GM23338 (cell line): ENCODE measurements around the gene SLCO3A1. TPM values are rescaled to one million over a fixed set of nuclear protein-coding genes. Genes with fewer than 3 reads are reported as not detected.

Source experiments
- ATAC-seq: fragments of 200-7000 bp; cut with Tn5 transposase; 3 replicates; pipeline ENCODE4 v1.9.1; 2020
- DNase-seq: peaks from one replicate; pipeline ENCODE4 v3.0.0-alpha.2; 2015; ENCODE audit warnings: low spot score
- H2AFZ ChIP-seq: fragments of 200-600 bp; sonication (generic); 2 replicates; pipeline ENCODE4 v1.8.0; 2016; ENCODE audit warnings: antibody characterized with exemption, mild to moderate bottlenecking, moderate library complexity
- H3F3A ChIP-seq: fragments of 200-600 bp; sonication (generic); replicated peaks from 2 replicates; pipeline ENCODE4 v1.8.0; 2017; ENCODE audit warnings: antibody characterized with exemption, mixed run types, low read depth
- H3K27ac ChIP-seq: fragments of 200-600 bp; sonication (generic); 2 replicates; pipeline ENCODE4 v1.6.1; 2016; ENCODE audit warnings: low read depth
- H3K27me3 ChIP-seq: fragments of 200-600 bp; sonication (generic); 2 replicates; pipeline ENCODE4 v1.8.0; 2016; ENCODE audit warnings: mild to moderate bottlenecking, mixed run types, moderate library complexity; ENCODE audit not compliant: insufficient read depth
- H3K36me3 ChIP-seq: fragments of 200-600 bp; sonication (generic); 2 replicates; pipeline ENCODE4 v1.8.0; 2016; ENCODE audit warnings: mild to moderate bottlenecking; ENCODE audit not compliant: insufficient read depth
- H3K4me1 ChIP-seq: fragments of 200-600 bp; sonication (generic); 2 replicates; pipeline ENCODE4 v1.8.0; 2016; ENCODE audit warnings: mild to moderate bottlenecking, moderate library complexity; ENCODE audit not compliant: insufficient read depth
- H3K4me2 ChIP-seq: fragments of 200-600 bp; sonication (generic); 2 replicates; pipeline ENCODE4 v1.7.1; 2017; ENCODE audit warnings: mixed run types
- H3K4me3 ChIP-seq: fragments of 200-600 bp; sonication (generic); 2 replicates; pipeline ENCODE4 v1.6.1; 2016; ENCODE audit warnings: mixed run types
- H3K79me2 ChIP-seq: fragments of 200-600 bp; sonication (generic); replicated peaks from 2 replicates; pipeline ENCODE4 v1.8.0; 2017; ENCODE audit warnings: mild to moderate bottlenecking; ENCODE audit not compliant: insufficient read depth
- H3K9me2 ChIP-seq: fragments of 200-600 bp; sonication (generic); 2 replicates; pipeline ENCODE4 v1.8.0; 2017; ENCODE audit not compliant: insufficient read depth
- H4K20me1 ChIP-seq: fragments of 200-600 bp; sonication (generic); replicated peaks from 2 replicates; pipeline ENCODE4 v1.8.0; 2017; ENCODE audit warnings: mild to moderate bottlenecking; ENCODE audit not compliant: insufficient read depth
- H3K27ac Mint-ChIP-seq: 2 replicates; pipeline ENCODE4 v1.8.0; 2020; ENCODE audit warnings: inconsistent platforms, mild to moderate bottlenecking, moderate library complexity, mixed read lengths
- H3K27me3 Mint-ChIP-seq: 3 replicates; pipeline ENCODE4 v1.8.0; 2022; ENCODE audit warnings: low read depth, mild to moderate bottlenecking, moderate library complexity, mixed read lengths, inconsistent platforms; ENCODE audit not compliant: insufficient read depth, poor library complexity
- H3K36me3 Mint-ChIP-seq: 3 replicates; pipeline ENCODE4 v1.8.0; 2021; ENCODE audit warnings: low read depth, mild to moderate bottlenecking, inconsistent platforms, moderate library complexity, mixed read lengths
- H3K4me1 Mint-ChIP-seq: 3 replicates; pipeline ENCODE4 v1.8.0; 2020; ENCODE audit warnings: mild to moderate bottlenecking, inconsistent platforms, mixed read lengths
- H3K4me3 Mint-ChIP-seq: 3 replicates; pipeline ENCODE4 v1.8.0; 2021; ENCODE audit warnings: moderate library complexity, mild to moderate bottlenecking, inconsistent platforms, mixed read lengths
- H3K9me3 Mint-ChIP-seq: 3 replicates; pipeline ENCODE4 v1.8.0; 2020; ENCODE audit warnings: moderate library complexity, mild to moderate bottlenecking, inconsistent platforms, mixed read lengths
- CREB1 ChIP-seq: fragments of 250-450 bp; sonication (Bioruptor Pico); IDR thresholded peaks from 2 replicates; pipeline ENCODE4 v1.5.0; 2020; ENCODE audit warnings: low read depth, mild to moderate bottlenecking, moderate library complexity
- EZH2 ChIP-seq: fragments of 200-600 bp; sonication (generic); IDR thresholded peaks from one replicate; pipeline ENCODE4 v1.8.0; 2017; ENCODE audit warnings: antibody characterized with exemption, mild to moderate bottlenecking, low read depth; ENCODE audit not compliant: unreplicated experiment
- EZH2phosphoT487 ChIP-seq: fragments of 200-600 bp; sonication (generic); IDR thresholded peaks from one replicate; pipeline ENCODE4 v1.8.1; 2018; ENCODE audit warnings: antibody characterized with exemption; ENCODE audit not compliant: unreplicated experiment
- JUNB ChIP-seq: IDR thresholded peaks from one replicate; pipeline ENCODE4 v1.6.1; 2016; ENCODE audit warnings: antibody characterized with exemption; ENCODE audit not compliant: unreplicated experiment
- NANOG ChIP-seq: IDR thresholded peaks from 2 replicates; pipeline ENCODE4 v1.6.1; 2016; ENCODE audit warnings: antibody characterized with exemption, borderline replicate concordance
- POLR2AphosphoS5 ChIP-seq: IDR thresholded peaks from 2 replicates; pipeline ENCODE4 v1.6.1; 2016; ENCODE audit warnings: antibody characterized with exemption, low read depth
- STAT1 ChIP-seq: IDR thresholded peaks from one replicate; pipeline ENCODE4 v1.6.1; 2016; ENCODE audit warnings: antibody characterized with exemption; ENCODE audit not compliant: unreplicated experiment
- ZNF114 ChIP-seq: fragments of 250-450 bp; sonication (Bioruptor Pico); IDR thresholded peaks from 2 replicates; pipeline ENCODE4 v1.5.0; 2020; ENCODE audit warnings: mild to moderate bottlenecking, moderate library complexity
- ZNF331 ChIP-seq: fragments of 250-450 bp; sonication (Bioruptor Pico); IDR thresholded peaks from 2 replicates; pipeline ENCODE4 v1.5.0; 2020; ENCODE audit warnings: low read depth, mild to moderate bottlenecking, moderate library complexity
- polyA plus RNA-seq: library from polyadenylated mRNA; unstranded; fragments of >200 nt; fragmentation: Nextera tagmentation; extraction: Ambion mirVana; gene quantifications from 2 replicates; pipeline ENCODE4 v1.2.1, GENCODE V29; 2016
- total RNA-seq: library from RNA; depleted of rRNA; stranded (reverse); fragments of >200 nt; shearing (Covaris generic); gene quantifications from 2 replicates; pipeline ENCODE4 v1.2.3, GENCODE V29; 2014
- TF ChIP-seq, protein P1 (sequence below): fragments of 250-450 bp; sonication (Bioruptor Pico); IDR thresholded peaks from 2 replicates; pipeline ENCODE4 v1.5.0; 2020; ENCODE audit warnings: mild to moderate bottlenecking, moderate library complexity
- TF ChIP-seq, protein P2 (sequence below), 2 experiments: fragments of 200-600 bp in 1 of 2; sonication (generic) in 1 of 2; conservative IDR thresholded peaks; 2 replicates each; pipeline versions ENCODE4 v1.5.1 to v1.6.1; 2016 to 2017; ENCODE audit warnings: antibody characterized with exemption in 2 of 2, low read depth in 2 of 2, mild to moderate bottlenecking in 2 of 2, moderate library complexity in 1 of 2
- TF ChIP-seq, protein P3 (sequence below): IDR thresholded peaks from one replicate; pipeline ENCODE4 v1.6.1; 2018; ENCODE audit warnings: antibody characterized with exemption; ENCODE audit not compliant: unreplicated experiment
- TF ChIP-seq, protein P4 (sequence below): IDR thresholded peaks from 2 replicates; pipeline ENCODE4 v1.6.1; 2016; ENCODE audit warnings: antibody characterized with exemption

The SLCO3A1 gene
- total and polyA plus RNA-seq, 2 experiments from 2014 or later = 7.3 to 9.4 TPM

DNA sequence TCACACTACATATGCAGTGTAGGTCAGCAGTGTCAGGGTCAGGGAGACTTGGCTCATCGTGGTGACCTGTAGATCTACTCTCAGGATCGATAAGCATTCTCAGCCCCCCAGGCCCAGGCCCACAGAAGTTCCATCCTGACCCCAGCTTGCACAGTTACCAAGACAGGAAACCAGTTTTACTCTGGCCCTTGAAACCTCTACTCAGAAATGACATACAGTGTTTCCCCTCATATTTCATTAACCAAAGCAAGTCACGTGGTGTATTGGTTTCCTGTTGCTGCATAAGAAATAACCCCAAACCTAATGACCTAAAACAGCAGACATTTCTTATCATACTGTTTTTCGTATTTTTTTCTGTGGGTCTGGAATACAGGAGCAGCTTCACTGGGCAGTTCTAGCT lies 242.2 kb downstream of the SLCO3A1 start:
- no peak for DNase-seq
- H3K9me3 Mint-ChIP-seq = no peaks in the 10 kb centered on the region
- H3K36me3 ChIP-seq = no peaks in the 10 kb centered on the region
- no peak overlapping the region for H3K4me3 ChIP-seq
- H3K27me3 Mint-ChIP-seq = peaks cover 2% of the 10 kb centered on the region
- no peaks in the 10 kb centered on the region for H3K79me2 ChIP-seq
- peaks cover 5% of the 10 kb centered on the region; the same call in 2 of the 3 replicates for H3K36me3 Mint-ChIP-seq
- TF ChIP-seq, protein P1, sequence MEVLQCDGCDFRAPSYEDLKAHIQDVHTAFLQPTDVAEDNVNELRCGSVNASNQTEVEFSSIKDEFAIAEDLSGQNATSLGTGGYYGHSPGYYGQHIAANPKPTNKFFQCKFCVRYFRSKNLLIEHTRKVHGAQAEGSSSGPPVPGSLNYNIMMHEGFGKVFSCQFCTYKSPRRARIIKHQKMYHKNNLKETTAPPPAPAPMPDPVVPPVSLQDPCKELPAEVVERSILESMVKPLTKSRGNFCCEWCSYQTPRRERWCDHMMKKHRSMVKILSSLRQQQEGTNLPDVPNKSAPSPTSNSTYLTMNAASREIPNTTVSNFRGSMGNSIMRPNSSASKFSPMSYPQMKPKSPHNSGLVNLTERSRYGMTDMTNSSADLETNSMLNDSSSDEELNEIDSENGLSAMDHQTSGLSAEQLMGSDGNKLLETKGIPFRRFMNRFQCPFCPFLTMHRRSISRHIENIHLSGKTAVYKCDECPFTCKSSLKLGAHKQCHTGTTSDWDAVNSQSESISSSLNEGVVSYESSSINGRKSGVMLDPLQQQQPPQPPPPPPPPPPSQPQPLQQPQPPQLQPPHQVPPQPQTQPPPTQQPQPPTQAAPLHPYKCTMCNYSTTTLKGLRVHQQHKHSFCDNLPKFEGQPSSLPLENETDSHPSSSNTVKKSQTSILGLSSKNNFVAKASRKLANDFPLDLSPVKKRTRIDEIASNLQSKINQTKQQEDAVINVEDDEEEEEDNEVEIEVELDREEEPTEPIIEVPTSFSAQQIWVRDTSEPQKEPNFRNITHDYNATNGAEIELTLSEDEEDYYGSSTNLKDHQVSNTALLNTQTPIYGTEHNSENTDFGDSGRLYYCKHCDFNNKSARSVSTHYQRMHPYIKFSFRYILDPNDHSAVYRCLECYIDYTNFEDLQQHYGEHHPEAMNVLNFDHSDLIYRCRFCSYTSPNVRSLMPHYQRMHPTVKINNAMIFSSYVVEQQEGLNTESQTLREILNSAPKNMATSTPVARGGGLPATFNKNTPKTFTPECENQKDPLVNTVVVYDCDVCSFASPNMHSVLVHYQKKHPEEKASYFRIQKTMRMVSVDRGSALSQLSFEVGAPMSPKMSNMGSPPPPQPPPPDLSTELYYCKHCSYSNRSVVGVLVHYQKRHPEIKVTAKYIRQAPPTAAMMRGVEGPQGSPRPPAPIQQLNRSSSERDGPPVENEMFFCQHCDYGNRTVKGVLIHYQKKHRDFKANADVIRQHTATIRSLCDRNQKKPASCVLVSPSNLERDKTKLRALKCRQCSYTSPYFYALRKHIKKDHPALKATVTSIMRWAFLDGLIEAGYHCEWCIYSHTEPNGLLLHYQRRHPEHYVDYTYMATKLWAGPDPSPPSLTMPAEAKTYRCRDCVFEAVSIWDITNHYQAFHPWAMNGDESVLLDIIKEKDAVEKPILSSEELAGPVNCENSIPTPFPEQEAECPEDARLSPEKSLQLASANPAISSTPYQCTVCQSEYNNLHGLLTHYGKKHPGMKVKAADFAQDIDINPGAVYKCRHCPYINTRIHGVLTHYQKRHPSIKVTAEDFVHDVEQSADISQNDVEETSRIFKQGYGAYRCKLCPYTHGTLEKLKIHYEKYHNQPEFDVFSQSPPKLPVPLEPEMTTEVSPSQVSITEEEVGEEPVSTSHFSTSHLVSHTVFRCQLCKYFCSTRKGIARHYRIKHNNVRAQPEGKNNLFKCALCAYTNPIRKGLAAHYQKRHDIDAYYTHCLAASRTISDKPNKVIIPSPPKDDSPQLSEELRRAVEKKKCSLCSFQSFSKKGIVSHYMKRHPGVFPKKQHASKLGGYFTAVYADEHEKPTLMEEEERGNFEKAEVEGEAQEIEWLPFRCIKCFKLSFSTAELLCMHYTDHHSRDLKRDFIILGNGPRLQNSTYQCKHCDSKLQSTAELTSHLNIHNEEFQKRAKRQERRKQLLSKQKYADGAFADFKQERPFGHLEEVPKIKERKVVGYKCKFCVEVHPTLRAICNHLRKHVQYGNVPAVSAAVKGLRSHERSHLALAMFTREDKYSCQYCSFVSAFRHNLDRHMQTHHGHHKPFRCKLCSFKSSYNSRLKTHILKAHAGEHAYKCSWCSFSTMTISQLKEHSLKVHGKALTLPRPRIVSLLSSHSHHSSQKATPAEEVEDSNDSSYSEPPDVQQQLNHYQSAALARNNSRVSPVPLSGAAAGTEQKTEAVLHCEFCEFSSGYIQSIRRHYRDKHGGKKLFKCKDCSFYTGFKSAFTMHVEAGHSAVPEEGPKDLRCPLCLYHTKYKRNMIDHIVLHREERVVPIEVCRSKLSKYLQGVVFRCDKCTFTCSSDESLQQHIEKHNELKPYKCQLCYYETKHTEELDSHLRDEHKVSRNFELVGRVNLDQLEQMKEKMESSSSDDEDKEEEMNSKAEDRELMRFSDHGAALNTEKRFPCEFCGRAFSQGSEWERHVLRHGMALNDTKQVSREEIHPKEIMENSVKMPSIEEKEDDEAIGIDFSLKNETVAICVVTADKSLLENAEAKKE (CRISPR knock-in tag) = no peak
- TF ChIP-seq, protein P2, sequence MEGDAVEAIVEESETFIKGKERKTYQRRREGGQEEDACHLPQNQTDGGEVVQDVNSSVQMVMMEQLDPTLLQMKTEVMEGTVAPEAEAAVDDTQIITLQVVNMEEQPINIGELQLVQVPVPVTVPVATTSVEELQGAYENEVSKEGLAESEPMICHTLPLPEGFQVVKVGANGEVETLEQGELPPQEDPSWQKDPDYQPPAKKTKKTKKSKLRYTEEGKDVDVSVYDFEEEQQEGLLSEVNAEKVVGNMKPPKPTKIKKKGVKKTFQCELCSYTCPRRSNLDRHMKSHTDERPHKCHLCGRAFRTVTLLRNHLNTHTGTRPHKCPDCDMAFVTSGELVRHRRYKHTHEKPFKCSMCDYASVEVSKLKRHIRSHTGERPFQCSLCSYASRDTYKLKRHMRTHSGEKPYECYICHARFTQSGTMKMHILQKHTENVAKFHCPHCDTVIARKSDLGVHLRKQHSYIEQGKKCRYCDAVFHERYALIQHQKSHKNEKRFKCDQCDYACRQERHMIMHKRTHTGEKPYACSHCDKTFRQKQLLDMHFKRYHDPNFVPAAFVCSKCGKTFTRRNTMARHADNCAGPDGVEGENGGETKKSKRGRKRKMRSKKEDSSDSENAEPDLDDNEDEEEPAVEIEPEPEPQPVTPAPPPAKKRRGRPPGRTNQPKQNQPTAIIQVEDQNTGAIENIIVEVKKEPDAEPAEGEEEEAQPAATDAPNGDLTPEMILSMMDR (conservative IDR thresholded peaks at IDR 0.05; ENCODE audit: low read depth in 2 of 2) = no peak
- TF ChIP-seq STAT1 (no peak), CREB1 (no peak), EZH2 (no peak), POLR2AphosphoS5 (no peak), ZNF331 (CRISPR knock-in tag) (no peak), JUNB (no peak), ZNF114 (CRISPR knock-in tag) (no peak), EZH2phosphoT487 (no peak), NANOG (no peak)
- TF ChIP-seq, protein P3, sequence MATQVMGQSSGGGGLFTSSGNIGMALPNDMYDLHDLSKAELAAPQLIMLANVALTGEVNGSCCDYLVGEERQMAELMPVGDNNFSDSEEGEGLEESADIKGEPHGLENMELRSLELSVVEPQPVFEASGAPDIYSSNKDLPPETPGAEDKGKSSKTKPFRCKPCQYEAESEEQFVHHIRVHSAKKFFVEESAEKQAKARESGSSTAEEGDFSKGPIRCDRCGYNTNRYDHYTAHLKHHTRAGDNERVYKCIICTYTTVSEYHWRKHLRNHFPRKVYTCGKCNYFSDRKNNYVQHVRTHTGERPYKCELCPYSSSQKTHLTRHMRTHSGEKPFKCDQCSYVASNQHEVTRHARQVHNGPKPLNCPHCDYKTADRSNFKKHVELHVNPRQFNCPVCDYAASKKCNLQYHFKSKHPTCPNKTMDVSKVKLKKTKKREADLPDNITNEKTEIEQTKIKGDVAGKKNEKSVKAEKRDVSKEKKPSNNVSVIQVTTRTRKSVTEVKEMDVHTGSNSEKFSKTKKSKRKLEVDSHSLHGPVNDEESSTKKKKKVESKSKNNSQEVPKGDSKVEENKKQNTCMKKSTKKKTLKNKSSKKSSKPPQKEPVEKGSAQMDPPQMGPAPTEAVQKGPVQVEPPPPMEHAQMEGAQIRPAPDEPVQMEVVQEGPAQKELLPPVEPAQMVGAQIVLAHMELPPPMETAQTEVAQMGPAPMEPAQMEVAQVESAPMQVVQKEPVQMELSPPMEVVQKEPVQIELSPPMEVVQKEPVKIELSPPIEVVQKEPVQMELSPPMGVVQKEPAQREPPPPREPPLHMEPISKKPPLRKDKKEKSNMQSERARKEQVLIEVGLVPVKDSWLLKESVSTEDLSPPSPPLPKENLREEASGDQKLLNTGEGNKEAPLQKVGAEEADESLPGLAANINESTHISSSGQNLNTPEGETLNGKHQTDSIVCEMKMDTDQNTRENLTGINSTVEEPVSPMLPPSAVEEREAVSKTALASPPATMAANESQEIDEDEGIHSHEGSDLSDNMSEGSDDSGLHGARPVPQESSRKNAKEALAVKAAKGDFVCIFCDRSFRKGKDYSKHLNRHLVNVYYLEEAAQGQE = no peak
- TF ChIP-seq, protein P4, sequence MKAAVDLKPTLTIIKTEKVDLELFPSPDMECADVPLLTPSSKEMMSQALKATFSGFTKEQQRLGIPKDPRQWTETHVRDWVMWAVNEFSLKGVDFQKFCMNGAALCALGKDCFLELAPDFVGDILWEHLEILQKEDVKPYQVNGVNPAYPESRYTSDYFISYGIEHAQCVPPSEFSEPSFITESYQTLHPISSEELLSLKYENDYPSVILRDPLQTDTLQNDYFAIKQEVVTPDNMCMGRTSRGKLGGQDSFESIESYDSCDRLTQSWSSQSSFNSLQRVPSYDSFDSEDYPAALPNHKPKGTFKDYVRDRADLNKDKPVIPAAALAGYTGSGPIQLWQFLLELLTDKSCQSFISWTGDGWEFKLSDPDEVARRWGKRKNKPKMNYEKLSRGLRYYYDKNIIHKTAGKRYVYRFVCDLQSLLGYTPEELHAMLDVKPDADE = no peak
- no peaks in the 10 kb centered on the region for H3K27me3 ChIP-seq
- no peak overlapping the region for H2AFZ ChIP-seq
- no peak for ATAC-seq
- H3K4me1 ChIP-seq = no peaks in the 10 kb centered on the region; the same call in 1 of the 2 replicates
- no peaks in the 10 kb centered on the region for H3K9me2 ChIP-seq
- H4K20me1 ChIP-seq = no peaks in the 10 kb centered on the region
- no peak overlapping the region for H3K27ac ChIP-seq
- no peak overlapping the region for H3K4me3 Mint-ChIP-seq
- no peak overlapping the region for H3K4me2 ChIP-seq
- no peak overlapping the region for H3K27ac Mint-ChIP-seq
- H3F3A ChIP-seq = 0 out of 2 replicates have a peak, but pooled peaks cover 3% of the 10 kb centered on the region
- peaks cover 26% of the 10 kb centered on the region for H3K4me1 Mint-ChIP-seq
